ENCODE measurements around the gene NAA10. TPM values are rescaled to one million over a fixed set of nuclear protein-coding genes. Genes with fewer than 3 reads are reported as not detected.

Gene NAA10
- total and polyA plus RNA-seq, 4 donors, result 70.2 to 287 (median 84.5) TPM

GRCh38 chrX:153882557-153882956 is 52.3 kb downstream of the NAA10 start:
- intact Hi-C loops (cut with DNase I), result no loop called here
- H3K4me1 ChIP-seq (ENCODE audit: control insufficient read depth in 1 of 2, insufficient read depth in 2 of 2, low read length in 2 of 2), result no peaks in the 10 kb centered on the region
- H3K27me3 ChIP-seq (ENCODE audit: control insufficient read depth in 1 of 2, insufficient read depth in 2 of 2, low read length in 1 of 2), result no peaks in the 10 kb centered on the region
- no peak for ATAC-seq (ENCODE audit: low FRiP score)
- no peaks in the 10 kb centered on the region for H3K9me3 ChIP-seq (ENCODE audit: control insufficient read depth, low read length)
- H3K36me3 ChIP-seq (ENCODE audit: control insufficient read depth in 1 of 2, insufficient read depth in 2 of 2, low read length in 1 of 2), result no peaks in the 10 kb centered on the region
- no peak for DNase-seq
- no peak overlapping the region for H3K4me3 ChIP-seq (ENCODE audit: low read length in 2 of 2)
- H3K27ac ChIP-seq (ENCODE audit: low read depth in 1 of 2, low read length in 2 of 2), result no peak overlapping the region
- WGBS, 2 donors, result 31 to 48% methylated on average over 7 of the region's 7 CpGs

GRCh38 chrX:153882086-153882498 is 52.7 kb downstream of the NAA10 start:
- no peak for DNase-seq
- Histone ChIP-seq H3K4me3 (ENCODE audit: low read length in 2 of 2) (no peak overlapping the region), H3K36me3 (ENCODE audit: control insufficient read depth in 1 of 2, insufficient read depth in 2 of 2, low read length in 1 of 2) (no peaks in the 10 kb centered on the region), H3K27me3 (ENCODE audit: control insufficient read depth in 1 of 2, insufficient read depth in 2 of 2, low read length in 1 of 2) (no peaks in the 10 kb centered on the region), H3K4me1 (ENCODE audit: control insufficient read depth in 1 of 2, insufficient read depth in 2 of 2, low read length in 2 of 2) (no peaks in the 10 kb centered on the region), H3K9me3 (ENCODE audit: control insufficient read depth, low read length) (no peaks in the 10 kb centered on the region), H3K27ac (ENCODE audit: low read depth in 1 of 2, low read length in 2 of 2) (no peak overlapping the region)
- 19 to 41% methylated on average over 8 of the region's 8 CpGs for WGBS, 2 donors
- intact Hi-C loops (cut with DNase I), result no loop called here
- no peak for ATAC-seq (ENCODE audit: low FRiP score)

- Histone ChIP-seq H3K9me3 (ENCODE audit: control insufficient read depth, low read length) (no peaks in the 10 kb centered on the region), H3K4me1 (ENCODE audit: control insufficient read depth in 1 of 2, insufficient read depth in 2 of 2, low read length in 2 of 2) (no peaks in the 10 kb centered on the region), H3K36me3 (ENCODE audit: control insufficient read depth in 1 of 2, insufficient read depth in 2 of 2, low read length in 1 of 2) (no peaks in the 10 kb centered on the region), H3K27ac (ENCODE audit: low read depth in 1 of 2, low read length in 2 of 2) (no peak overlapping the region), H3K27me3 (ENCODE audit: control insufficient read depth in 1 of 2, insufficient read depth in 2 of 2, low read length in 1 of 2) (no peaks in the 10 kb centered on the region), H3K4me3 (ENCODE audit: low read length in 2 of 2) (no peak overlapping the region)
- 67 to 79% methylated on average over 7 of the region's 7 CpGs for WGBS, 2 donors
- ATAC-seq (ENCODE audit: low FRiP score) (no peak), DNase-seq (no peak)
- intact Hi-C loops (cut with DNase I), result no loop called here
These were observed 53.6 kb downstream of the NAA10 start for GRCh38 chrX:153881281-153881680.

DNA sequence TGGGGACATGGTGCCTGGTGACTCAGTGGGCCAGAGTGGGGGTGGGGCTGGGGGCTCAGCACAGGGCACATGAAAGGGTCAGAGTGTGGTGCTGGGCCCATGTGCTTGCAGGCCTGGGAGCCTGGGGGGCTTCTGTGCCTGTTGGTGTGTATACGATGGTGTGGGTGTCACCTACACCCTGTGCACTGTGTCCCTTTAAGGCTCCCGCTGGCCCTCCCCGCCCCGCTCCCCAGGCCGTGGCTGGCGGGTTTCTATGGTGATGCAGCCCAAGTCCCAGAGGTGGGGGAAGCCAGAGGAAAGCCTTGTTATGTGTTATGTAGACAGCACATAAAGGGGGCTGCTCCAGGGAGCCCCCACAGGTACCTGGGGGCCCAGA is 54.4 kb downstream of the NAA10 start:
- intact Hi-C loops (cut with DNase I), result no loop called here
- H3K27me3 ChIP-seq (ENCODE audit: control insufficient read depth in 1 of 2, insufficient read depth in 2 of 2, low read length in 1 of 2), result peaks cover 0 to 2% of the 10 kb centered on the region in 2 donors
- DNase-seq (no peak), ATAC-seq (ENCODE audit: low FRiP score) (no peak)
- H3K36me3 ChIP-seq (ENCODE audit: control insufficient read depth in 1 of 2, insufficient read depth in 2 of 2, low read length in 1 of 2), result no peaks in the 10 kb centered on the region
- WGBS, 2 donors, result 7 to 24% methylated on average over 6 of the region's 6 CpGs
- no peaks in the 10 kb centered on the region for H3K9me3 ChIP-seq (ENCODE audit: control insufficient read depth, low read length)
- H3K4me3 ChIP-seq (ENCODE audit: low read length in 2 of 2), result no peak overlapping the region
- no peak overlapping the region for H3K27ac ChIP-seq (ENCODE audit: low read depth in 1 of 2, low read length in 2 of 2)
- no peaks in the 10 kb centered on the region for H3K4me1 ChIP-seq (ENCODE audit: control insufficient read depth in 1 of 2, insufficient read depth in 2 of 2, low read length in 2 of 2)

GRCh38 chrX:153879741-153880439 is 54.9 kb downstream of the NAA10 start:
- intact Hi-C loops (cut with DNase I), result no loop called here
- no peak for DNase-seq
- Histone ChIP-seq H3K27ac (ENCODE audit: low read depth in 1 of 2, low read length in 2 of 2) (no peak overlapping the region), H3K9me3 (ENCODE audit: control insufficient read depth, low read length) (no peaks in the 10 kb centered on the region), H3K4me3 (ENCODE audit: low read length in 2 of 2) (no peak overlapping the region), H3K36me3 (ENCODE audit: control insufficient read depth in 1 of 2, insufficient read depth in 2 of 2, low read length in 1 of 2) (no peaks in the 10 kb centered on the region), H3K4me1 (ENCODE audit: control insufficient read depth in 1 of 2, insufficient read depth in 2 of 2, low read length in 2 of 2) (no peaks in the 10 kb centered on the region), H3K27me3 (ENCODE audit: control insufficient read depth in 1 of 2, insufficient read depth in 2 of 2, low read length in 1 of 2) (peaks cover 0 to 2% of the 10 kb centered on the region in 2 donors)
- WGBS, 2 donors, result 43 to 56% methylated on average over 12 of the region's 12 CpGs
- ATAC-seq (ENCODE audit: low FRiP score), result no peak

Small RNA genes within 50 kb of the gene (microRNA-seq; reads per million reads assigned to microRNA genes)
- gene MIR3202-1, result 0 reads per million in 2 donors
- 0 reads per million in 2 donors for gene MIR3202-2

Other genes with a start within 250 kb of the NAA10 start
- gene SLC6A8, start 247.1 kb downstream of the NAA10 start, total RNA-seq, result 10 to 100 TPM; 16.2 to 26.7 TPM
- 10 to 100 TPM; 13.9 to 14.7 TPM for gene SLC6A8, start 247.1 kb downstream of the NAA10 start, polyA plus RNA-seq
- gene BCAP31, start 210.7 kb downstream of the NAA10 start, total RNA-seq, result 100 to 1,000 TPM; 118 to 130 TPM
- gene BCAP31, start 210.7 kb downstream of the NAA10 start, polyA plus RNA-seq, result 100 to 1,000 TPM; 101 to 128 TPM
- 10 to 100 TPM; 11.4 to 15.8 TPM for gene ABCD1, start 210.2 kb downstream of the NAA10 start, total RNA-seq
- 1 to 10 TPM; 8.8 to 9.9 TPM for gene ABCD1, start 210.2 kb downstream of the NAA10 start, polyA plus RNA-seq
- gene PLXNB3, start 170.8 kb downstream of the NAA10 start, total RNA-seq, result 10 to 100 TPM; 18.0 to 18.7 TPM
- gene PLXNB3, start 170.8 kb downstream of the NAA10 start, polyA plus RNA-seq, result 10 to 100 TPM in 1 of 2 donors, under 1 TPM in 1; 0.38 to 31.4 TPM
- 1 to 10 TPM; 5.4 to 8.0 TPM for gene SRPK3, start 154.0 kb downstream of the NAA10 start, total RNA-seq
- 10 to 100 TPM in 1 of 2 donors, 1 to 10 TPM in 1; 1.1 to 11.0 TPM for gene SRPK3, start 154.0 kb downstream of the NAA10 start, polyA plus RNA-seq
- gene IDH3G, start 140.7 kb downstream of the NAA10 start, total RNA-seq, result 10 to 100 TPM; 46.8 to 48.4 TPM
- gene IDH3G, start 140.7 kb downstream of the NAA10 start, polyA plus RNA-seq, result 10 to 100 TPM; 33.3 to 72.5 TPM
- 100 to 1,000 TPM; 182 TPM for gene SSR4, start 140.4 kb downstream of the NAA10 start, total RNA-seq
- gene SSR4, start 140.4 kb downstream of the NAA10 start, polyA plus RNA-seq, result 100 to 1,000 TPM; 401 to 633 TPM
- 10 to 100 TPM; 11.9 to 19.2 TPM for gene PDZD4, start 104.5 kb downstream of the NAA10 start, total RNA-seq
- 10 to 100 TPM in 1 of 2 donors, 1 to 10 TPM in 1; 4.4 to 27.3 TPM for gene PDZD4, start 104.5 kb downstream of the NAA10 start, polyA plus RNA-seq
- 10 to 100 TPM in 1 of 2 donors, 1 to 10 TPM in 1; 4.3 to 11.6 TPM for gene L1CAM, start 48.9 kb downstream of the NAA10 start, total RNA-seq
- gene L1CAM, start 48.9 kb downstream of the NAA10 start, polyA plus RNA-seq, result 1 to 10 TPM in 1 of 2 donors, not detected in 1; 1.0 TPM
- gene AVPR2, start 30.4 kb downstream of the NAA10 start, total RNA-seq, result 1 to 10 TPM; 3.0 to 4.6 TPM
- under 1 TPM in 1 of 2 donors, not detected in 1; 0.23 TPM for gene AVPR2, start 30.4 kb downstream of the NAA10 start, polyA plus RNA-seq
- 10 to 100 TPM; 36.0 to 81.3 TPM for gene ARHGAP4, start 8.8 kb downstream of the NAA10 start, total RNA-seq
- gene ARHGAP4, start 8.8 kb downstream of the NAA10 start, polyA plus RNA-seq, result 10 to 100 TPM; 13.5 to 31.9 TPM
- 10 to 100 TPM; 13.1 to 20.9 TPM for gene RENBP, start 9.6 kb upstream of the NAA10 start, total RNA-seq
- gene RENBP, start 9.6 kb upstream of the NAA10 start, polyA plus RNA-seq, result 10 to 100 TPM; 10.5 to 14.5 TPM
- gene HCFC1, start 36.8 kb upstream of the NAA10 start, total RNA-seq, result 10 to 100 TPM; 41.6 to 41.8 TPM
- gene HCFC1, start 36.8 kb upstream of the NAA10 start, polyA plus RNA-seq, result 10 to 100 TPM in 1 of 2 donors, 1 to 10 TPM in 1; 6.5 to 20.3 TPM
- gene TMEM187, start 37.7 kb upstream of the NAA10 start, total RNA-seq, result 1 to 10 TPM; 3.8 to 8.6 TPM
- gene TMEM187, start 37.7 kb upstream of the NAA10 start, polyA plus RNA-seq, result 1 to 10 TPM; 2.5 to 6.3 TPM
- 10 to 100 TPM; 62.3 to 78.3 TPM for gene IRAK1, start 84.9 kb upstream of the NAA10 start, total RNA-seq
- gene IRAK1, start 84.9 kb upstream of the NAA10 start, polyA plus RNA-seq, result 10 to 100 TPM; 45.9 to 60.5 TPM
- 10 to 100 TPM; 73.5 to 80.7 TPM for gene MECP2, start 162.7 kb upstream of the NAA10 start, total RNA-seq
- gene MECP2, start 162.7 kb upstream of the NAA10 start, polyA plus RNA-seq, result 10 to 100 TPM; 10.4 to 24.9 TPM
- gene OPN1LW, start 209.2 kb upstream of the NAA10 start, total RNA-seq, result not detected
- not detected for gene OPN1LW, start 209.2 kb upstream of the NAA10 start, polyA plus RNA-seq
- gene OPN1MW, start 247.6 kb upstream of the NAA10 start, total RNA-seq, result not detected
- not detected for gene OPN1MW, start 247.6 kb upstream of the NAA10 start, polyA plus RNA-seq